CD4-positive, alpha-beta T cell treated with Interleukin-12 subunit alpha and Interleukin-12 subunit beta, for 1 hour (primary cell): Measurements from ENCODE around the gene THRB.
"Not testable (repeated sequence)": the region's sequence is repeated elsewhere in the genome, so short reads cannot be mapped to it uniquely, and the experiment has no call there.

Experiments used
- DNase-seq: peaks from one replicate; pipeline ENCODE4 v3.0.0-alpha.2; 2020

THRB gene

DNA sequence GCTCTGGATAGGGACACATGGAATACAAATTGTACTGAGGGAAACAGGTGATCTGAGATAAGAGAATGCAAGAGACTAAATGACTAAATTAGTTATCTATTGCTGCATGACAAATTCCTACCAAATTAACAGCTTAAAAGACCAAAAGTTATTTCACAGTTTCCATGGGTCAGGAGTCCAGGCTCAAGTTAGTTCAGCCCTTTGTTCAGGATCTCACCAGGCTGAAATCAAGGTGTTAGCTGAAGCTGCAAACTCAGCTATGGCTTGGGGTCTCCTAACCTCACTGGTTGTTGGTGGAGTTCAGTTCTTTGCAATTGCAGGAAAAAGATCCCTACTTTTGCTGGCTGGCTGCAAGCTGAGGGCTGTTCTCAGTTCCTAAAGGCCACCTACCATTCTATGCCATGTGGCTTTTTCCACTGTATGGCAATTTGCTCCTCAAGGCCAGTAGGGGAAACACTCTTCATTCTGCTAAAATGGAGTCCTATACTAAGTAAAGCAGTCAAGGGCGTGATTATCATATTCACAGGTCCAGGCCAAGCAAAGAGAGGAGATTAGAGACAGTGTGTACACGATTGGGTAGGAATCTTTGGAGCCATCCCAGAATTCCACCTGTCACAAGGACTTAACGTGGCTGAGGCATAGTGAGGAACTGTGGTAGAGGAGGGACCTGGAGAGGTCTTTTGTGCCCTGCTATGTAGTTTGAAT lies 53.7 kb downstream of the THRB start:
- DNase-seq: no peak

DNA sequence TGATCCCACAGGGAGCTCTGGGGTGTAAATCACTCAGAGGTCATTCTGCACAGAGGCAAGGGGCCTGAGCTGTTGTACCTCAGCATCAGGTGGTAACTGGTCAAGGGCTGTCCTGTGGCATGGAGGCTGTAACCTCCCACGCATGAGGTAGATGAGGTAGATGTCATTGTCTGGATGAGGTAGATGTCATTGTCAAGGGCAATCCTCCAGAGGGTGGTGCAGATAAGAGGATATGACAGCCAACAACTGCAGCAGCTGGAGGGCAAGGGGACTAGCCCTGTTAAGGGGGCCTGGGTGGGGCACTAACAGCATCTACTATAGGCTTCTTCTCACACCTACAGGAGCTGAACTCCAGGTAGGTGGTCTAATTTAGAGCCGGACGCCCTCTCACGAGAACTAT lies 55.6 kb downstream of the THRB start:
- no peak for DNase-seq

DNA sequence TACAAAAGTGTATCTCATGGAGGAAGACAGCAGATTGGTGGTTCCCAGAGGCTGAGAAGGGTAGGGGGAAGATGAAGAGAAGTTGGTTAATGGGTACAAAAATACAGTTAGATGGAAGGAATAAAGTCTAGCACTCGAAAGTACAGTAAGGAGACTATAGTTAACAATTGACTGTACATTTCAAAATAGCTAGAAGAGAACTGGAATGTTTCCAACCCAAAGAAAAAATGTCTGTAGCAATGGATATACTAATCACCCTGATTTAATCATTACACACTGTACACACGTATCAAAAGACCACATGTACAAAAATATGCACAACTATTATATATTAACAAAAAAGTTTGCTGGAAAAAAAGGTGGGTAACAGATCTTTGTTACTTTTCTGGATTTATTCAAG lies 57.3 kb downstream of the THRB start:
- DNase-seq: no peak

DNA sequence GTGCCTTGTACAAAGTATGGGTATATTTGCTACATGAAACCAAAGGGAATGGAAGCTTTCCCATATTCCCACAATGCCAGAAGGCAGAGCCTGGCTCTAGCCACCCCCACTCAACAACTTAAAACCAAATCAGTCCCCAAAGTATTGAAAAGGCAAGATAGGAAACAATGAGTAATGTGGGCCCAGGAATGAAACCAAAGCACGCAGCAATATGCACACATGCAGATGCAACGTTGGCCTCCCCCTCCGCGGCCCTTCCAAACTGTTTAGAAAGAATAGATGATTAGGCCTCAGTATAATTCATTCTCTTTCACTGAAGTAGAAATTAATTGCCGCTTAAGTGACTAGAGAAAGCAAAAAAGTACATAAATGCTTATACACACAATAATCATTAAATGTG lies 59.1 kb downstream of the THRB start:
- DNase-seq: no peak

DNA sequence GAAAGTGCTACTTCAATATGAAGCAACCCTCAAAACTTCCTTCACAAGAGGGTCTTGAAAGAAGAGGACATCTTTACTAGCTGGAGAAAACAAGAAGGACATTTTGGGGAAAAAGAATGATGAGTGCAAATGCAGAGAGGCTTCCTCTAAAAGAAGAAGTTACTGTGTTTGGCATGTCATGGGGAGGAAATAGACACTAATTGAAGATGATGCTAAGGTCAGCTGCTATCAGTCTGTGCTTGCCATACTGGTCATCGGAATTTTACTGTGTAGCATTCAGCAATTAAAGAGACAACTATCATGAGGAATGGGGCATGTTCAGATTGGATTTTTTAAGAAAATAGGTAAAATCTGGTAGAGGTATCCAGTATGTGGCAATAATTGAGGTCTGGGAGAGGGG lies 60.0 kb downstream of the THRB start:
- no peak for DNase-seq

DNA sequence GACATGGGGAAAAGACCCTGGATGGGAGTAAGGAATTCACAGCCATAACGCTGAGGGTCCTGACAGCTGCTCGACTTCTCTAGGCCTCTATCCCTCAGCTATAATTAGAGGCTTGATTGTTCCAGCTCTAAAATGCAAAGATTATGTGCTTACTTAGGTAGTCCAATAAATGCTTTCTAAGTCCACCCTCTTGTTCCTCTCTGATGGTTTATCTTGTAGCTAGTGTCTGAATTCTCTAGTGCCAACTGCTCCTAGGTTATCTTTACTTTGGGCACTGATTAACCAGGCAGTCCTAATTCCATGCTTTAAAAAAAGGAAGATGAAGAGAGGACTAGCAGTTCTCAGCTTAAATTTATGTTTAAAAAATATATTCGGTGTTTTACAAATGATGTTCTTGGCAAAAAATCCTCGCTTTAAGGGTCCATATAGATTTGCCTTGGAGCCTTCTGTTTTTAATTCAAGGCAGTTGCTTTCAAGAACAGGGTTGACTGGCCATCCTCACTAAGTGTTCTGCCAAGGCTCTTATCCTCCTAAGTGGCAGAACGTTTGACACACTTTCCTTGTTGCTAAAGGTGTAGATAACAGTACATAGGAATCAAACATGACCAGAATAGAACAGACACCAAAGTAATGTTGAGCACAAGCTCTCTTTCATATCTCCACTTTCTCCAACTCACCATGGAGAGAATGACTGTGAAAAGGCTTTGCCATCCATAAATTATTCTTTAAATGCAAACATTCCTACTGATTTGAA lies 60.6 kb downstream of the THRB start:
- no peak for DNase-seq

DNA sequence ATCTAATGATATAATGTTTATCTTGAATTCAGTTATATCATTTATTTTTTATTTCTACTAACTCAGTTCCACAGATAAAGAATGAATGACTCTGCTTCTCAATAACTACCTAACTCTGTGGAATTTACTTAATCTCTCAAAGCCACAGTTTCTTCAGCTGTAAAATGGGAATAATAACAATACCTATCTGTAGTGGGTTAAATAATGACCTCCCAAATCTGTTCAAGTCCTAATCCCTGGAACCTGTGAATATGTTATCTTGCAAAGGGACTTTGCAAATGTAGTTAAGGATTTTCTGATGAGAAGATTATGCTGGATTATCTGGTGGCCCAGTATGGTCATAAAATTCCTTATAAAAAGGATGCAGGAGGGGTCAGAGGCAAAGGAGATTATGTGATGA lies 61.7 kb downstream of the THRB start:
- no peak for DNase-seq

DNA sequence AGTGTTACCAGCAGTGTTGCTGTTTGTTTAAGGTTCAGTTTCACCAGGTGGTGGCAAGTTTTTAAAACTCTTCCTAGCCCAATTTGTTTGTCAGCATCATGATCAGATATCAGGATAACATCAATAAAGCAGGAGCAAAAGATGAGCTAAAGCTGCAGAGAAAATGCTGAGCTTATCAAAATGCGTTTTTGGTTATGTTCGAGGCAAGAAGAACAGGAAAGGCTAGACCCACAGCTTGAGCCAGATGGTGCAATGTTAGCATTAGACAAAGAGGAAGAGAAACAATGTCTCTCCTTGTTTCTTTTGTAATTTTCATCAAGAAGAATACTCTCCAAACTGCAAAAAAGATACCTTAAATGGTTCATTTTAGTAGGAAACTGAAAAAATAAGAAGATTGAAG lies 66.2 kb downstream of the THRB start:
- DNase-seq: no peak

DNA sequence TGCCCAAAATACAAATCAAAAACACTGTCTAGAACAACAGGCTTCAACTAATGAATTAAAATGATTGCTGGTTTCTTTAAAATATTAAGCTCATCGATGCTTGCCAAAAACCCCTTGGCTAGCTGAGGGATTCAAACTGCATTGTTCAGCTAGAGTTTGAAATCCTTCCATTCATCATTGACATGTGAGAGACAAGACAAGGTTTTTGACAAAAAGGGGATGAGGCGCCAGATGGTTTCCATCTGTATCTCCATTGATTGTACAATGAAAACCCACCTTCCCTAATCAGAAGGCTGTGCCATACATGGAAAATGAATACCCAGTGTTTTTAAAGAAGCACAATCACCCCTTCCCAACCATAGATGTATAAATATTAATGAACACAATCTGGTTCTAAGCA lies 67.8 kb downstream of the THRB start:
- no peak for DNase-seq

DNA sequence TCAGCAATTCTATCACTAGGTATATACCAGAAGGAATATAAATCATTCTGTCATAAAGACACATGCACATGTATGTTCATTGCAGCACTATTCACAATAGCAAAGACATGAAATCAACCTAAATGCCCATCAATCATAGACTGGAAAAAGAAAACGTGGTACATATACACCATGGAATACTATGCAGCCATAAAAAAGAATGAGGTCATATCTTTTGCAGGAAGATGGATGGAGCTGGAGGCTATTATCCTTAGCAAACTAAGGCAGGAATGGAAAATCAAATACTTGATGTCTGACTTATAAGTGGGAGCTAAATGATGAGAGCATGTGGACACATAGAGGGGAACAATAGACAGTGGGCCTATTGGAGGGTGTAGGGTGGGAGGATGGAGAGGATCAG lies 73.8 kb downstream of the THRB start:
- DNase-seq: not testable (repeated sequence)

DNA sequence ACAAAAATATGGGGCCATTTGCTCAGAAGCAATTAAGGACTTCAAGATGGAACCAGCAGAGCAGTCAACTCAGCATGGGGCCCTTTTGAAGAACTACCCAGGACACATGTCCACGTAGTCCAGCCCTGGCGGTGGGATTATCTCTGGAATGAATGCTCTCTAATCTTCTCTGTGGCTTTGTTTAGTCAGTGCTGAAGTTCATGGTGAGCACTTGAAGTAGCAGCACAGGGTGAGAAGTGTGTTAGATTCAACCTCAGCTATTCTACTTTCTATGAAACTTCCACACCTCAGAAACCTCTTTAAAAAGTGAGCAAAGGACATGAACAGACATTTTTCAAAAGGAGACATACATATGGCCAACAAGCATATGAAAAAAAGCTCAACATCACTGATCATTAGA lies 74.4 kb downstream of the THRB start:
- DNase-seq: no peak

DNA sequence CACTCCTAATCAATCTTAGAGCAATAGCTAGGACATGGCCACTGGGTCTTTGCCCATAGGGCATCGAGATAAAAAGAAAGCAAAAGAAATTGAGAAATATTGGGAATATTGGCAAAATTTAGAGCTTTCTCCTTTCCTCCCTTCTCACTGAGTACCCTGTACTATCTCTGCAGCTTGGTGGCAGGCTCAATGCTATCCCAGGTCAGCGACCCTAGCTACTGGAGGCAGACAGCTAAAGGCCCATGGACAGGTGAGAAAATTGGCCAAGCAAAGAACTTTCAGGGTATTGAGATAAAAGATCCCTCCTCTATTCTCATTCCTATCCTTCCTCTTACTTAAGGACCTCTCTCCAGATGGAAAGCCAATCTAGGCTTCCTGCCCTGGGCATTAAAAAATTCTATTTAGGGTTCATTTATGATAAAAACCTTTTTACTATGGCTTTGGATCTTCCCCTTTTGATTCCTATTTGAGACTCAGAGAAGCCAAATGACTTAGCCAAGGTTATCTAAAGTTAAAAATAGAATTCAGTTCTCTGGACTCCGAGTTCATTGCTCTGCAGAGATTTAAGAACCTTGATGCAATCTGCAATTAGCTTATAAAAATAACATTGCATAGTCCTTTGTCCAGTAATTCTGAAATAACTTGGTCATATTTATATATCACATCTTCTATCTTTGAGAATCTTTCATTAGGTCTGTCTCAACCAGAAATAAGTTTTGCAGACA lies 75.4 kb downstream of the THRB start:
- DNase-seq: no peak

DNA sequence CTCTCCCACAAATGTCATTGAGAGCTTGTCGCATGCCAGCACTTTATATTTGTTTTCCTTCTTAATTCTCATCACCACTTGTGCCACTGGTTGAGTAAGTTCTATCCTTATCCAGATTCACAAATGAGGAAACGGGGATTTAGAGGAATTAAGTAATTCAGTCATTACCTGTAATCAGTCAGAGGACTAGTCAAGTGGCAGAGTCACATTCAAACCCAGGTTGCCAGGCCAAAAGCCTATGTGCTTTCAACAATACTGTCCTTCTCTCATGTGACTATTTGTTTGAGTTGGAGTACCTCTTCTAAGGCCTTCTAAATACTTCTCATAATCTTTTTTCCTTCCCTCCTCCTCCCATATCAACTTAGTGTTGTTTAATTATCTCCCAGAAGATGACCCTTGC lies 76.9 kb downstream of the THRB start:
- DNase-seq: no peak

DNA sequence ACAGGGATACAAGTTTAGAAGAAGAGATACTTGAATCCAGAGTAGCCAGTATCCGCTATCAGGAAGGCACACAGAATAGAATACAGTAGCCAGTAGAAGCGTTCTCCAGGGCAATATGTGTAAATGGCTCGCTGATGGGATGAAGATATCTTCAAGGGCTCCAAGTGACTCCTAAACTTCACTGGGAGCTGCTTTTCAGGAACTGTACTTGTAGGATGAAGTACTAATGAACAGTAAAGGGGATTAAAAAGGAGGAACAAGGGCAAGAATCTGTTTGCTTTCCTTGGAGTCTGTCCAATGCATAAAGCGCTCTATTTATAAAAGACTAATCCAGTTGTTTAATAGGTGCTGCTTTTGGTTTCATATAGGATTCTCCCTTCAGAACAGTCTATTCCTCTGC lies 78.4 kb downstream of the THRB start:
- DNase-seq: no peak

DNA sequence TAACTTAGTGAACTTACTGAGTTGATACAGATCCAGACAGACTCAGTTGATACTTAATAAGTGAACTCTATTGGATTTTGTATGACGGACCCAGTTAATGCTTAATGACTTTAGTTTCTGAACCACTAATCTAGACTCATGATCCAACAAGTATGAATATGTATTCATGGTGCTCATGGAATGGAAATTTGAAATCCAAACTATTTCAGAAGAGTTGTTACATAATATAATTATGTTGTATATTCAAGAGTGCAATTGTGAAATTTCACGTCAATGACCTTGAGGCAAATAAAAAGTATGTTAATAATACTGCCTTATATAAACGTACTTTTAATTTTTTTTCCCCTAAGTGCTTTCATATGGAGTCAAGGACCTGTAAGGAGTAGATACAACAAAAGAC lies 78.8 kb downstream of the THRB start:
- DNase-seq: no peak

DNA sequence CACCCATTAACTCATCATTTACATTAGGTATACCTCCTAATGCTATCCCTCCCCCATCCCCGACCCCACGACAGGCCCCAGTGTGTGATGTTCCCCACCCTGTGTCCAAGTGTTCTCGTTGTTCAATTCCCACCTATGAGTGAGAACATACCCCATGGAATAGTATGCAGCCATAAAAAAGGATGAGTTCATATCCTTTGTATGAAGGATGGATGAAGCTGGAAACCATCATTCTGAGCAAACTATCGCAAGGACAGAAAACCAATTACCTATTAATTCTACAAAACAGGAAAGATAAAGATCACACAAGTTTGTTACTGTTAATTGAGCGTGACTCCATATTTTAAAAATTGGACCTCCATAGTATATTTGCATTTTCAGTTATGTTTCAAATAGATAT lies 81.0 kb downstream of the THRB start:
- not testable (repeated sequence) for DNase-seq

DNA sequence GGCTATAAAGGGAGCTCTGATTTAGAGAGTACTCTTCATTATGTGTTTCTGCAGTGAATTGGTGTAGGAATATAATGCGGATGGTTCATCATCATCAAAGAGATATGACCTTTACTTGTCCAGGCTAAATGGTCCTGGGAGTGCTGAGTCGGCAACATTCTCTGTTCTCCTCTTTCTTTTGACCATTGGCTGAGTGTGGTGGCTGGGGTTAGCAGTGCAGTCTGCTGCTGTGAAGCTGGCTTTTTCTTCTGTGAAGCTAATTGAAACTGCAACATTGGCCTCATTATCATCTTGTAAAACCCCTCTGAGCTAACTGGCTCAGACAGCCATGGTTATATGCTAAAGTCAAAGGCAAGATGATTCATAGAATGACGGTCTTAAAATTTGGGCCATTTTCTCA lies 83.8 kb downstream of the THRB start:
- DNase-seq: no peak

DNA sequence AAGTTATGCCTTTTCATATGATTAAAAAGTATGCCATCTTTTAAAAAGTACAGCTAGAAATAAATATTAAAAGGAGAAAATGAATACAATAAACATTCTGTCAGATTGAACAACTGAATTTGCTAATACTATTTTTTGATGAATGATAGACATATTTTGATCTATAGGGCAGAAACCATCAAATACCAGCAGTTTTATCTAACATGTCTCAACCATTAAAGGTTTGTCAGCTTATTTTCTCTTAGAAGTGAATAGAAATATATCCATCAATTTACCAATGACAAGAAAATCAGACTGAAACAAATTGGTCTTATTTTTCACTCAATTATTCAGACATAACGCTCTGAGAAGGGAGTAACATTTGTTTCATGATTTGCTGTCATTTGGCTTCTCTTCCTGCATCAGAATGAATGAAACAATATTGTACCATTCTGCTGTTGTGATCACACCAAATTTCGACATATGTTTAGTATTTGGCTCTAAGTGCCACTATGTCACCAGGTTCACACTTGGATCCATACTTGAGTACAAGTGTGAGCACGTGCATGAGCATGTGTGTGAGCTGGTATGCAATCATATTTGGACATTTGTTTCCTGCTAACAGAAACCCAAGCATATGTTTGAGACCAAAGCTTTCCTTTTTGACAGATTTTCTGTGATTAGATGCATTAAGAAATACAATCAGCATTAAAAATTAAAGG lies 86.5 kb downstream of the THRB start:
- DNase-seq: no peak

DNA sequence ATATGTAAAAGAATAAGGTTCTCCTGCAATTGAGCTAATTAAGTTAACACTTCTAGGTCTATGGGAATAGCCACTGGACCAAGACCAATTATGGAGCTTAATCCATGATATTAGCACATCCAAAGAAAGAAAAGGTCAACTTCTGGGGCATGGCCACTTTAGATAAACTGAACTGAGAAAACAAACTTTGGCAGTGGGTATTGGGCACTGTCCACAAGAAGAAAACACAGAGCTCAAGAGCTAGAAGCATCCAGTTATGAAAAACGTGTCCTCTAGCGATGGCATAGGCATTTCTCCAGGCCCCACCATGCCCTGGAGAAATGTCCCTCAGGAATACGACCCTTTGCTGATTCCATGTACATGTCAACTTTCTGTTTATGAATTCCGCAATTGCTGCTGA lies 87.8 kb downstream of the THRB start:
- no peak for DNase-seq

DNA sequence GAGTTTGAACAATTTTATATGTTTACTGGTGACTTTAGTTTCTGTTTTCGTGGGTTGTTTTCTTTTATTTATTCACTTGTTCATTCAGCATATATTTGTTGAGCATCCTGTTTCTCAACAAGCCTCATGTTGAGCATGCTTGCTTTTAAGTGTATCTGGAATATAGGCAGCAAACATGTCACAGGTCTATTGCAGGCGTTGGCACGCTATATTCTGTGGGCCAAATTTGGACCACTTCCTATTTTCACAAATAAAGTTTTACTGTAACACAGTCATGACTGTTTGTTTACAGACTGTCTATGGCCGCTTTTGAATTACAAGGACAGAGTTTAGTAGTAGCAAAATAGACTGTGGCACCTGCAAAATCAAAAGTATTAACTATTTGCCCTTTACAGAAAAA lies 89.6 kb downstream of the THRB start:
- no peak for DNase-seq

DNA sequence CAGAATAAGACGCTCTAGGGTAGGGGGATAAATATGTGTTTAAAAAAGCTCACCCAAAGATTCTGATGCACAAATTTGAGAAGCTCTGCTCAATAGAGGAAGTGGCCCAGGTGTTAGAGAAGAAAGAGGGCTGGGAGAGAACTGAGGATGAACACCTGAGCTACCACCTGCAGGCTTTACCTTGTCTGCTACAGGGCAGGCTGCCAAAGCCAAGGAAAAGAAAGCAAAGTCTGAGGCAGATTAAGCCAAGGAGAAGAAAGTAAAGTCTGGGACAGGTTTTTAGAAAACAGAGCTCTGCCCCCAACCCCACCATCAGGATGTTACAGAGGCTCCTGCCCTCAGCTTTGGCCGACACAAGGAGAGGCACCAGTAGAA lies 92.9 kb downstream of the THRB start:
- no peak for DNase-seq

DNA sequence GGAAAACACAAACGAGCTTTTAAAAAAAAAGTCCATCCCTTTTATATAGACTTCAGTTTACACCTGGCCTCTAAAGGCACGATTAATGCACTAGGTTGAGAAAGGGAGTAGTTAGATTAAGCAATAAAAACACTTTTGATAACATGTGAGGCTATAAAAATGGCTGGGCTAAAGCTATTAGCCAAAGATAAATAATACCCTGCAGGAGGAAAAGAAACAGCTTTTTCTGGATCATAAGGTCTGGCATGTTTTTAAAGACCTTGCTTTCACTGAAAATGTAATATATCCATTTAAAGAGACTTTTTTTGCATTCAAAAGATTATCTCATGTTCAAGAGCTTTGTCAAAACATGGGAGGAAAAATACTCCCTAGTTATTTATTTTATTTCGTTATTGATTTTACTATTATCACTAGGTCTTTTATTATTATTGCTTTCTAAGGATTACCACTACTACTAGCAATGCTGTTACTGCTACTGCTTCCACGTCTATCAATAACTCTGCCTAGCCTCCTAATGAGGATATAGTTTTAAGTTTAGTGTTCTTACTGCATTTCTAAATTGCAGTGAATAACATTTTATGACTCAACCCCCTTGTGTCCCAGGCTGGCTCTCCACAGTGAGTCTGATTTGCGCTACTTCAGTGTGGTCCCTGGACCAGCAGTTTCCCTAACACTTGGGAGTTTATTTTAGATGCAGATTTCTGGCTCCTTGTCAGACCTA lies 93.4 kb downstream of the THRB start:
- no peak for DNase-seq

DNA sequence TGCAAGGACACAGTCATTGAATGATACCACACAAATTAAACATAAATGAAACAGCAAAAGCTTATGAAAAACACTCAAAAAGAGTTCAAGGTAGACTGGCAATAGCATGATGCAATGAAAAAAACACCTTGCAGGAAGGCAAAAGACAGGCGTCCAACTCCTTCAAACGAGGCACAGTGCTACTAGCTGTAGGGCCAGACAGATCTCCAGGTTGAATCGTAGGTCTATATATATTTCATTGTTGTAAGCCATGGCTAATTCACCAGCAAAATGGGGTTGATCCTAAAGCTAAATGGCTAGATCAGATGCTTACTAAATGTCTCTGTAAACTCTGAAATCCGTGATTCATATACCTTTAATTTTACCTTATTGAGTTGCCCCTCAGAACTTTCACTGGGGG lies 94.2 kb downstream of the THRB start:
- no peak for DNase-seq
